ENCODE data around the gene CARNS1.

The CARNS1 gene

GRCh38 chr11:67434395-67434881 lies 19.0 kb downstream of the CARNS1 start:
- no peak for DNase-seq
- no peak for TF ChIP-seq CTCF (IDR thresholded peaks at IDR 0.05; ENCODE audit: low read depth, low read length)
- Histone ChIP-seq H3K4me1 (peaks cover 9% of the 10 kb centered on the region), H3K27me3 (no peaks in the 10 kb centered on the region), H3K9me3 (no peaks in the 10 kb centered on the region), H3K4me3 (ENCODE audit: low read depth, low read length) (no peak overlapping the region), H3K36me3 (peaks cover 53% of the 10 kb centered on the region)

GRCh38 chr11:67435031-67435726 lies 19.7 kb downstream of the CARNS1 start:
- Histone ChIP-seq H3K4me3 (ENCODE audit: low read depth, low read length) (no peak overlapping the region), H3K36me3 (peaks cover 51% of the 10 kb centered on the region), H3K9me3 (no peaks in the 10 kb centered on the region), H3K4me1 (peaks cover 9% of the 10 kb centered on the region), H3K27me3 (no peaks in the 10 kb centered on the region)
- TF ChIP-seq CTCF (IDR thresholded peaks at IDR 0.05; ENCODE audit: low read depth, low read length) = no peak
- DNase-seq = no peak

GRCh38 chr11:67435727-67436458 lies 20.4 kb downstream of the CARNS1 start:
- Histone ChIP-seq H3K27me3 (no peaks in the 10 kb centered on the region), H3K4me1 (peaks cover 9% of the 10 kb centered on the region), H3K9me3 (no peaks in the 10 kb centered on the region), H3K36me3 (peaks cover 45% of the 10 kb centered on the region), H3K4me3 (ENCODE audit: low read depth, low read length) (no peak overlapping the region)
- TF ChIP-seq CTCF (IDR thresholded peaks at IDR 0.05; ENCODE audit: low read depth, low read length) = no peak
- DNase-seq = no peak

- peaks cover 9% of the 10 kb centered on the region for H3K4me1 ChIP-seq
- peaks cover 39% of the 10 kb centered on the region for H3K36me3 ChIP-seq
- peak; percentile 57 for DNase-seq
- no peak for TF ChIP-seq CTCF (IDR thresholded peaks at IDR 0.05; ENCODE audit: low read depth, low read length)
- H3K9me3 ChIP-seq = no peaks in the 10 kb centered on the region
- no peaks in the 10 kb centered on the region for H3K27me3 ChIP-seq
- H3K4me3 ChIP-seq (ENCODE audit: low read depth, low read length) = no peak overlapping the region
These were observed 21.1 kb downstream of the CARNS1 start for GRCh38 chr11:67436459-67437081.

GRCh38 chr11:67437082-67437808 lies 21.8 kb downstream of the CARNS1 start, which contains the start of gene PTPRCAP:
TSS of gene PTPRCAP (minus strand) at chr11:67437682. CDS start at chr11:67437619, 63 bp downstream.
- H3K36me3 ChIP-seq = peaks cover 37% of the 10 kb centered on the region
- no peaks in the 10 kb centered on the region for H3K27me3 ChIP-seq
- no peak within 1 kb of the TSS for H3K4me3 ChIP-seq (ENCODE audit: low read depth, low read length)
- H3K4me1 ChIP-seq = peaks cover 9% of the 10 kb centered on the region
- DNase-seq = no peak
- no peaks in the 10 kb centered on the region for H3K9me3 ChIP-seq
- TF ChIP-seq CTCF (IDR thresholded peaks at IDR 0.05; ENCODE audit: low read depth, low read length) = no peak

All from BE2C (cell line).